K562 (cell line): ENCODE measurements around the gene KCNK4. TPM values are rescaled to one million over a fixed set of nuclear protein-coding genes. Genes with fewer than 3 reads are reported as not detected.

Source experiments
- BCOR ChIP-seq: fragments of 450-650 bp; IDR thresholded peaks from 2 replicates; pipeline ENCODE4 v1.6.1; 2016
- CCNT2 ChIP-seq: IDR thresholded peaks from 2 replicates; pipeline ENCODE4 v1.6.1; 2011; ENCODE audit warnings: borderline replicate concordance, low read depth, mild to moderate bottlenecking, moderate library complexity, mixed read lengths, low read length; ENCODE audit not compliant: insufficient read length; ENCODE audit errors: extremely low read depth
- CHCHD3 ChIP-seq: fragments of 250-450 bp; sonication (Bioruptor Pico); IDR thresholded peaks from 2 replicates; pipeline ENCODE4 v2.1.2; 2022; ENCODE audit warnings: mild to moderate bottlenecking
- EGR1 ChIP-seq: fragments of 450-650 bp; conservative IDR thresholded peaks from 2 replicates; pipeline ENCODE4 v1.6.1; 2017; ENCODE audit warnings: mild to moderate bottlenecking
- FUS ChIP-seq: fragments of 200-400 bp; formaldehyde crosslinking; optimal IDR thresholded peaks from 2 replicates; pipeline ENCODE3; 2017; ENCODE audit warnings: low read depth, low read length
- HSF4 ChIP-seq: fragments of 250-450 bp; sonication (Bioruptor Pico); IDR thresholded peaks from 2 replicates; pipeline ENCODE4 v2.1.2; 2022; ENCODE audit warnings: mild to moderate bottlenecking, moderate library complexity, borderline replicate concordance
- KLF10 ChIP-seq: fragments of 250-450 bp; sonication (Bioruptor Pico); IDR thresholded peaks from 2 replicates; pipeline ENCODE4 v1.6.1; 2021; ENCODE audit warnings: matching md5 sums
- MCM2 ChIP-seq: fragments of 450-650 bp; IDR thresholded peaks from 2 replicates; pipeline ENCODE4 v1.6.1; 2017; ENCODE audit warnings: low read depth, mild to moderate bottlenecking
- MED1 ChIP-seq: sonication (generic); formaldehyde crosslinking; IDR thresholded peaks from 2 replicates; pipeline ENCODE4 v1.8.1; 2023; ENCODE audit warnings: missing genetic modification reagents, borderline replicate concordance
- NFIX ChIP-seq: fragments of 250-450 bp; sonication (Bioruptor Pico); IDR thresholded peaks from 2 replicates; pipeline ENCODE4 v1.4.0; 2020; ENCODE audit warnings: low read depth, mild to moderate bottlenecking, moderate library complexity
- NR2C2 ChIP-seq, 2 experiments: fragments of 200-800 bp in 1 of 2; sonication (Bioruptor generic) in 1 of 2; sonication (generic) in 1 of 2; formaldehyde crosslinking in 1 of 2; IDR thresholded peaks; 2 replicates each; pipeline versions ENCODE4 v1.6.1 to v1.8.0; 2016 to 2022; ENCODE audit warnings: mild to moderate bottlenecking in 1 of 2, missing compliant biosample characterization in 1 of 2, missing genetic modification characterization in 1 of 2, missing genetic modification reagents in 1 of 2
- NRF1 ChIP-seq, 2 experiments: fragments of 450-650 bp; IDR thresholded peaks in 1 of 2; conservative IDR thresholded peaks in 1 of 2; 2 replicates each; pipeline ENCODE4 v1.6.1; 2014; ENCODE audit warnings: mild to moderate bottlenecking in 2 of 2
- PTBP1 ChIP-seq: fragments of 200-400 bp; formaldehyde crosslinking; IDR thresholded peaks from 2 replicates; pipeline ENCODE4 v1.6.1; 2017; ENCODE audit warnings: low read depth, low read length
- RBM22 ChIP-seq: fragments of 200-400 bp; formaldehyde crosslinking; IDR thresholded peaks from 2 replicates; pipeline ENCODE4 v1.6.1; 2018; ENCODE audit warnings: low read length, low read depth; ENCODE audit not compliant: poor library complexity, severe bottlenecking
- SMARCA4 ChIP-seq: fragments of 450-650 bp; IDR thresholded peaks from 2 replicates; pipeline ENCODE4 v1.6.1; 2016
- SOX6 ChIP-seq: fragments of 450-650 bp; IDR thresholded peaks from 2 replicates; pipeline ENCODE4 v1.6.1; 2014; ENCODE audit warnings: mild to moderate bottlenecking
- SP2 ChIP-seq: IDR thresholded peaks from 2 replicates; pipeline ENCODE4 v1.6.1; 2011; ENCODE audit warnings: mild to moderate bottlenecking, low read depth, low read length, moderate library complexity; ENCODE audit not compliant: poor library complexity, severe bottlenecking; ENCODE audit errors: extremely low read depth
- TAF9B ChIP-seq: fragments of 450-650 bp; IDR thresholded peaks from 2 replicates; pipeline ENCODE4 v1.6.1; 2018; ENCODE audit warnings: mild to moderate bottlenecking; ENCODE audit not compliant: partially characterized antibody
- TEAD4 ChIP-seq, 2 experiments: sonication (generic) in 1 of 2; formaldehyde crosslinking in 1 of 2; IDR thresholded peaks; 2 replicates each; pipeline versions ENCODE4 v1.6.1 to v1.8.0; 2012 to 2022; ENCODE audit warnings: borderline replicate concordance in 1 of 2, inconsistent platforms in 1 of 2, low read length in 1 of 2, mild to moderate bottlenecking in 1 of 2, missing genetic modification reagents in 1 of 2
- ZNF165 ChIP-seq: fragments of 250-450 bp; sonication (Bioruptor Pico); IDR thresholded peaks from 2 replicates; pipeline ENCODE4 v1.4.0; 2020; ENCODE audit warnings: borderline replicate concordance
- ZNF347 ChIP-seq: fragments of 450-650 bp; formaldehyde crosslinking; IDR thresholded peaks from 2 replicates; pipeline ENCODE4 v1.4.0; 2020; ENCODE audit warnings: low read depth, mild to moderate bottlenecking, moderate library complexity
- ZNF41 ChIP-seq: fragments of 250-450 bp; sonication (Bioruptor Pico); conservative IDR thresholded peaks from 2 replicates; pipeline ENCODE4 v1.4.0; 2020; ENCODE audit warnings: mild to moderate bottlenecking
- ZNF445 ChIP-seq: fragments of 250-450 bp; sonication (Bioruptor Pico); IDR thresholded peaks from 2 replicates; pipeline ENCODE4 v1.4.0; 2020; ENCODE audit warnings: low read depth, mild to moderate bottlenecking, moderate library complexity
- ZNF79 ChIP-seq: fragments of 250-450 bp; sonication (Bioruptor Pico); IDR thresholded peaks from 2 replicates; pipeline ENCODE4 v1.4.0; 2020; ENCODE audit warnings: low read depth, mild to moderate bottlenecking, moderate library complexity
- polyA plus RNA-seq, 8 experiments: library from polyadenylated mRNA; depleted of rRNA in 4 of 8; stranded (reverse) in 5 of 8; unstranded in 3 of 8; fragments of >200 nt; fragmentation: Nextera tagmentation in 2 of 8; fragmentation: Illumina TruSeq in 1 of 8; extraction: Ambion mirVana in 2 of 8; extraction: Trizol in 1 of 8; gene quantifications; 2 replicates each; pipeline versions ENCODE4 v1.2.1 to v1.2.3, GENCODE V29; 2011 to 2014; ENCODE audit warnings: inconsistent platforms in 1 of 8, missing spikeins in 1 of 8
- total RNA-seq, 7 experiments: library from RNA; depleted of rRNA in 6 of 7; stranded (reverse); fragments of >200 nt in 6 of 7; fragmentation: Illumina TruSeq in 2 of 7; extraction: Trizol in 2 of 7; gene quantifications; 2 replicates each; pipeline versions ENCODE4 v1.2.1 to v1.2.3, GENCODE V29; 2011 to 2021; ENCODE audit warnings: low replicate concordance in 1 of 7
- TF ChIP-seq, protein P1 (sequence below): fragments of 450-650 bp; IDR thresholded peaks from 2 replicates; pipeline ENCODE4 v1.6.1; 2016; ENCODE audit warnings: missing biosample characterization, missing genetic modification characterization
- TF ChIP-seq, protein P2 (sequence below): fragments of 150-350 bp; conservative IDR thresholded peaks from 2 replicates; pipeline ENCODE4 v1.6.1; 2014; ENCODE audit warnings: low read length

The KCNK4 gene
- total and polyA plus RNA-seq, 9 of the 15 experiments (the other 6 are each of a cell fraction or from before 2014, with no cell fraction given) = not detected

DNA sequence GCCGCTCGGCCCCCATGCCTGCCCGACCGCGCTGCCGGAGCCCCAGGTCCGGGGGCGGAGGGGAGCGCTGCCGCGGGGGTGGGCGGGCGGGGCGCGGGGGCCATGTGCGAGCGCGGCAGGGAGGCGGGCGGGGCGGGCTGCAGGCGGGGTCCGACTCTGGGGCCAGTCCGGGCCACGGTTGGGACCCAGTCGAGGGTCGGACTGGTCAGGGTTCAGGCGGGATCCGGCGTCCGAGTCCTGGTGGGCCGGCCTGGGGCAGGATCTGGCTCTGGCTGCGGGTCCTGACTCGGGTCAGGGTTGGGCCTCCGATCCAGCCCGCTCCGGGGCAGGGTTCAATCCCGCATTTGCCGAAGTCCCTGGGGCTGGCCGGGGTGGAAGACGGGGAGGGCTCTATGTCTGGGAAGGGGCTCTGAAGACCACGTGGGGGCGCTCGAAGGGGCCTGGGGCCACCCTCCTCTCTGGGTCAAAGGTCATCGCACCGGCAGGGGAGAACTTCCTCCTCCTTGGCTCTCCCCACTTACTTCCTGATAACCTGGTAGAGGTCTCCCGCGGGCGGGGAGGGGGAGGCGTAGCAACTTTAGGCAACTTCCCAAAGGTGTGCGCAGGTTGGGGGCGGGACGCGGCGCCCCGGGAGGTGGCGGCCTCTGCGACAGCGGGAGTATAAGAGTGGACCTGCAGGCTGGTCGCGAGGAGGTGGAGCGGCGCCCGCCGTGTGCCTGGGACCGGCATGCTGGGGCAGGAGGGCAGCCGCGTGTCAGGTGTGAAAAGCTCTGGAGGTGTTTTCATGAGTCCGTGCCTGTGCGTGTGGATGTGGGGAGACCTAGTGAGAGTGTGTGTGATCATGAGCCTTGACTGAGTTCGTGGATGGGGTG, 14.8 kb downstream of the KCNK4 start (continued):
- no peak for TF ChIP-seq ZNF347 (CRISPR knock-in tag)
- peak; percentile 22; the same call in 1 of the 2 replicates for TF ChIP-seq EGR1
- no peak for TF ChIP-seq KLF10 (CRISPR knock-in tag)
- no peak for TF ChIP-seq CCNT2
- TF ChIP-seq RBM22 = peak; percentile 64
- peak; percentile 19; the same call in 1 of the 2 replicates for TF ChIP-seq SOX6
- no peak for TF ChIP-seq HSF4 (CRISPR knock-in tag)
- peak; percentile 97 for TF ChIP-seq NR2C2 (CRISPR knock-in tag; IDR thresholded peaks at IDR 0.05)
- TF ChIP-seq NR2C2 (tag; IDR thresholded peaks at IDR 0.05) = peak; percentile 99
- TF ChIP-seq CHCHD3 (CRISPR knock-in tag) = no peak
- TF ChIP-seq, protein P1, sequence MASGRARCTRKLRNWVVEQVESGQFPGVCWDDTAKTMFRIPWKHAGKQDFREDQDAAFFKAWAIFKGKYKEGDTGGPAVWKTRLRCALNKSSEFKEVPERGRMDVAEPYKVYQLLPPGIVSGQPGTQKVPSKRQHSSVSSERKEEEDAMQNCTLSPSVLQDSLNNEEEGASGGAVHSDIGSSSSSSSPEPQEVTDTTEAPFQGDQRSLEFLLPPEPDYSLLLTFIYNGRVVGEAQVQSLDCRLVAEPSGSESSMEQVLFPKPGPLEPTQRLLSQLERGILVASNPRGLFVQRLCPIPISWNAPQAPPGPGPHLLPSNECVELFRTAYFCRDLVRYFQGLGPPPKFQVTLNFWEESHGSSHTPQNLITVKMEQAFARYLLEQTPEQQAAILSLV (tag) = no peak
- no peak for TF ChIP-seq TAF9B
- TF ChIP-seq FUS = no peak
- TF ChIP-seq, protein P2, sequence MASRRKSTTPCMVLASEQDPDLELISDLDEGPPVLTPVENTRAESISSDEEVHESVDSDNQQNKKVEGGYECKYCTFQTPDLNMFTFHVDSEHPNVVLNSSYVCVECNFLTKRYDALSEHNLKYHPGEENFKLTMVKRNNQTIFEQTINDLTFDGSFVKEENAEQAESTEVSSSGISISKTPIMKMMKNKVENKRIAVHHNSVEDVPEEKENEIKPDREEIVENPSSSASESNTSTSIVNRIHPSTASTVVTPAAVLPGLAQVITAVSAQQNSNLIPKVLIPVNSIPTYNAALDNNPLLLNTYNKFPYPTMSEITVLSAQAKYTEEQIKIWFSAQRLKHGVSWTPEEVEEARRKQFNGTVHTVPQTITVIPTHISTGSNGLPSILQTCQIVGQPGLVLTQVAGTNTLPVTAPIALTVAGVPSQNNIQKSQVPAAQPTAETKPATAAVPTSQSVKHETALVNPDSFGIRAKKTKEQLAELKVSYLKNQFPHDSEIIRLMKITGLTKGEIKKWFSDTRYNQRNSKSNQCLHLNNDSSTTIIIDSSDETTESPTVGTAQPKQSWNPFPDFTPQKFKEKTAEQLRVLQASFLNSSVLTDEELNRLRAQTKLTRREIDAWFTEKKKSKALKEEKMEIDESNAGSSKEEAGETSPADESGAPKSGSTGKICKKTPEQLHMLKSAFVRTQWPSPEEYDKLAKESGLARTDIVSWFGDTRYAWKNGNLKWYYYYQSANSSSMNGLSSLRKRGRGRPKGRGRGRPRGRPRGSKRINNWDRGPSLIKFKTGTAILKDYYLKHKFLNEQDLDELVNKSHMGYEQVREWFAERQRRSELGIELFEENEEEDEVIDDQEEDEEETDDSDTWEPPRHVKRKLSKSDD = no peak
- 0 out of 2 replicates have a peak, but pooled peaks have one; percentile 33 for TF ChIP-seq SMARCA4
- TF ChIP-seq ZNF165 (CRISPR knock-in tag) = no peak
- TF ChIP-seq ZNF41 (CRISPR knock-in tag) = no peak
- no peak for TF ChIP-seq BCOR
- no peak for TF ChIP-seq ZNF445
- TF ChIP-seq PTBP1 = no peak
- TF ChIP-seq MED1 = no peak
- TF ChIP-seq TEAD4 (IDR thresholded peaks at IDR 0.05; ENCODE audit: low read length) = no peak
- TF ChIP-seq TEAD4 (CRISPR knock-in tag; IDR thresholded peaks at IDR 0.05; ENCODE audit: borderline replicate concordance) = no peak
- TF ChIP-seq NRF1 (conservative IDR thresholded peaks at IDR 0.05 in 1 of 2, IDR thresholded peaks at IDR 0.05 in 1 of 2) = peak; percentile 56 to 62
- TF ChIP-seq SP2 = no peak
- TF ChIP-seq ZNF79 (CRISPR knock-in tag) = no peak
- TF ChIP-seq NFIX (CRISPR knock-in tag) = no peak
- no peak for TF ChIP-seq MCM2
